H1 (cell line): Measurements from ENCODE around the gene NECTIN2. TPM values are rescaled to one million over a fixed set of nuclear protein-coding genes. Genes with fewer than 3 reads are reported as not detected.

Experiments used
- EP300 ChIP-seq, 2 experiments: IDR thresholded peaks; 1 replicate in 1 of 2; 2 replicates in 1 of 2; pipeline ENCODE4 v1.6.1; 2011 to 2012; ENCODE audit warnings: low read depth in 2 of 2, low read length in 2 of 2, mild to moderate bottlenecking in 2 of 2, borderline replicate concordance in 1 of 2, inconsistent platforms in 1 of 2, moderate library complexity in 1 of 2
- JUN ChIP-seq: IDR thresholded peaks from 2 replicates; pipeline ENCODE4 v1.6.1; 2011; ENCODE audit warnings: low read depth, mild to moderate bottlenecking, improper control_type of control experiment, low read length
- KDM4A ChIP-seq: IDR thresholded peaks from one replicate; pipeline ENCODE4 v1.7.1; 2012; ENCODE audit warnings: low read depth, mild to moderate bottlenecking, moderate library complexity, low read length, inconsistent platforms; ENCODE audit not compliant: severe bottlenecking
- RAD21 ChIP-seq, 2 experiments: IDR thresholded peaks in 1 of 2; conservative IDR thresholded peaks in 1 of 2; 2 replicates each; pipeline ENCODE4 v1.6.1; 2011; ENCODE audit warnings: low read depth in 2 of 2, low read length in 2 of 2, improper control_type of control experiment in 1 of 2, inconsistent platforms in 1 of 2, mild to moderate bottlenecking in 1 of 2, moderate library complexity in 1 of 2
- SP1 ChIP-seq: IDR thresholded peaks from 2 replicates; pipeline ENCODE4 v1.6.1; 2011; ENCODE audit warnings: low read depth, low read length
- polyA plus RNA-seq, 7 experiments: library from polyadenylated mRNA; depleted of rRNA in 3 of 7; stranded (reverse) in 5 of 7; unstranded in 2 of 7; fragments of >200 nt in 5 of 7; fragments of 200-250 nt in 2 of 7; gene quantifications; 1 replicate in 5 of 7; 2 replicates in 1 of 7; 4 replicates in 1 of 7; pipeline versions ENCODE4 v1.2.1 to v1.2.3, GENCODE V29; 2011 to 2013; ENCODE audit warnings: missing spikeins in 2 of 7, mixed read lengths in 2 of 7
- total RNA-seq: library from RNA; stranded (reverse); fragmentation: NEBNext Ultra II Directional; extraction: Animal tissue kit (Norgen Biotek cat#: 25700); gene quantifications from 2 replicates; pipeline ENCODE4 v1.2.1, GENCODE V29; 2021
- TF ChIP-seq, protein P1 (sequence below): fragments of 300-600 bp; sonication (generic); IDR thresholded peaks from 2 replicates; pipeline ENCODE4 v1.7.1; 2012; ENCODE audit warnings: low read length, moderate library complexity, mild to moderate bottlenecking, inconsistent platforms; ENCODE audit not compliant: insufficient replicate concordance

The NECTIN2 gene
- total and polyA plus RNA-seq, 2 of the 8 experiments (the other 6 are each of a cell fraction or from before 2014, with no cell fraction given): 184 to 237 TPM

DNA sequence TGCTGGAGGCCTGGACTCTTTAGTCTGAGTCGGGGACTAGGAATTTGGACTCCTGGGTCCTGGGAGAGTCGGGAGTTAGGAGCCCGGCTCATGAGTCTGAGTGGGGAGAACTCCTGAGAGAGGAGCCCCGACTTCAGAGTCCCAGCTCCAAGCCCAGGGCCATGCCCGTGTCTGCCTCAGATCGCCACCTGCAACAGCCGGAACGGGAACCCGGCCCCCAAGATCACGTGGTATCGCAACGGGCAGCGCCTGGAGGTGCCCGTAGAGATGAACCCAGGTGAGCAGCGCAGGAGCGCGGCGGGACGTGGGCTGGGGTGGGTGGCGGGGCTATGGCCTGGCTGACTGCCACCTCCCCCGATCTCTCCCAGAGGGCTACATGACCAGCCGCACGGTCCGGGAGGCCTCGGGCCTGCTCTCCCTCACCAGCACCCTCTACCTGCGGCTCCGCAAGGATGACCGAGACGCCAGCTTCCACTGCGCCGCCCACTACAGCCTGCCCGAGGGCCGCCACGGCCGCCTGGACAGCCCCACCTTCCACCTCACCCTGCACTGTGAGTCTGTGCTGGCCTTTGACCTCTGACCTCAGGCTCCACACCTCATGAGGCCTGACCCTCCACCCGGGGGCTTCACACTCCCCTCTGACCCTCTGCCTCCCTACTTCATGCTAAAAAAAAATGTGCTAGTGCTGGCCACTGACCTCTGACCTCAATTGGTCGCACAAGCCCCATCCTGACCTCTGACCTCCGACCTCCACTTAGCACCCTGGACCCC lies 32.8 kb upstream of the NECTIN2 start (continued):
- TF ChIP-seq, protein P1, sequence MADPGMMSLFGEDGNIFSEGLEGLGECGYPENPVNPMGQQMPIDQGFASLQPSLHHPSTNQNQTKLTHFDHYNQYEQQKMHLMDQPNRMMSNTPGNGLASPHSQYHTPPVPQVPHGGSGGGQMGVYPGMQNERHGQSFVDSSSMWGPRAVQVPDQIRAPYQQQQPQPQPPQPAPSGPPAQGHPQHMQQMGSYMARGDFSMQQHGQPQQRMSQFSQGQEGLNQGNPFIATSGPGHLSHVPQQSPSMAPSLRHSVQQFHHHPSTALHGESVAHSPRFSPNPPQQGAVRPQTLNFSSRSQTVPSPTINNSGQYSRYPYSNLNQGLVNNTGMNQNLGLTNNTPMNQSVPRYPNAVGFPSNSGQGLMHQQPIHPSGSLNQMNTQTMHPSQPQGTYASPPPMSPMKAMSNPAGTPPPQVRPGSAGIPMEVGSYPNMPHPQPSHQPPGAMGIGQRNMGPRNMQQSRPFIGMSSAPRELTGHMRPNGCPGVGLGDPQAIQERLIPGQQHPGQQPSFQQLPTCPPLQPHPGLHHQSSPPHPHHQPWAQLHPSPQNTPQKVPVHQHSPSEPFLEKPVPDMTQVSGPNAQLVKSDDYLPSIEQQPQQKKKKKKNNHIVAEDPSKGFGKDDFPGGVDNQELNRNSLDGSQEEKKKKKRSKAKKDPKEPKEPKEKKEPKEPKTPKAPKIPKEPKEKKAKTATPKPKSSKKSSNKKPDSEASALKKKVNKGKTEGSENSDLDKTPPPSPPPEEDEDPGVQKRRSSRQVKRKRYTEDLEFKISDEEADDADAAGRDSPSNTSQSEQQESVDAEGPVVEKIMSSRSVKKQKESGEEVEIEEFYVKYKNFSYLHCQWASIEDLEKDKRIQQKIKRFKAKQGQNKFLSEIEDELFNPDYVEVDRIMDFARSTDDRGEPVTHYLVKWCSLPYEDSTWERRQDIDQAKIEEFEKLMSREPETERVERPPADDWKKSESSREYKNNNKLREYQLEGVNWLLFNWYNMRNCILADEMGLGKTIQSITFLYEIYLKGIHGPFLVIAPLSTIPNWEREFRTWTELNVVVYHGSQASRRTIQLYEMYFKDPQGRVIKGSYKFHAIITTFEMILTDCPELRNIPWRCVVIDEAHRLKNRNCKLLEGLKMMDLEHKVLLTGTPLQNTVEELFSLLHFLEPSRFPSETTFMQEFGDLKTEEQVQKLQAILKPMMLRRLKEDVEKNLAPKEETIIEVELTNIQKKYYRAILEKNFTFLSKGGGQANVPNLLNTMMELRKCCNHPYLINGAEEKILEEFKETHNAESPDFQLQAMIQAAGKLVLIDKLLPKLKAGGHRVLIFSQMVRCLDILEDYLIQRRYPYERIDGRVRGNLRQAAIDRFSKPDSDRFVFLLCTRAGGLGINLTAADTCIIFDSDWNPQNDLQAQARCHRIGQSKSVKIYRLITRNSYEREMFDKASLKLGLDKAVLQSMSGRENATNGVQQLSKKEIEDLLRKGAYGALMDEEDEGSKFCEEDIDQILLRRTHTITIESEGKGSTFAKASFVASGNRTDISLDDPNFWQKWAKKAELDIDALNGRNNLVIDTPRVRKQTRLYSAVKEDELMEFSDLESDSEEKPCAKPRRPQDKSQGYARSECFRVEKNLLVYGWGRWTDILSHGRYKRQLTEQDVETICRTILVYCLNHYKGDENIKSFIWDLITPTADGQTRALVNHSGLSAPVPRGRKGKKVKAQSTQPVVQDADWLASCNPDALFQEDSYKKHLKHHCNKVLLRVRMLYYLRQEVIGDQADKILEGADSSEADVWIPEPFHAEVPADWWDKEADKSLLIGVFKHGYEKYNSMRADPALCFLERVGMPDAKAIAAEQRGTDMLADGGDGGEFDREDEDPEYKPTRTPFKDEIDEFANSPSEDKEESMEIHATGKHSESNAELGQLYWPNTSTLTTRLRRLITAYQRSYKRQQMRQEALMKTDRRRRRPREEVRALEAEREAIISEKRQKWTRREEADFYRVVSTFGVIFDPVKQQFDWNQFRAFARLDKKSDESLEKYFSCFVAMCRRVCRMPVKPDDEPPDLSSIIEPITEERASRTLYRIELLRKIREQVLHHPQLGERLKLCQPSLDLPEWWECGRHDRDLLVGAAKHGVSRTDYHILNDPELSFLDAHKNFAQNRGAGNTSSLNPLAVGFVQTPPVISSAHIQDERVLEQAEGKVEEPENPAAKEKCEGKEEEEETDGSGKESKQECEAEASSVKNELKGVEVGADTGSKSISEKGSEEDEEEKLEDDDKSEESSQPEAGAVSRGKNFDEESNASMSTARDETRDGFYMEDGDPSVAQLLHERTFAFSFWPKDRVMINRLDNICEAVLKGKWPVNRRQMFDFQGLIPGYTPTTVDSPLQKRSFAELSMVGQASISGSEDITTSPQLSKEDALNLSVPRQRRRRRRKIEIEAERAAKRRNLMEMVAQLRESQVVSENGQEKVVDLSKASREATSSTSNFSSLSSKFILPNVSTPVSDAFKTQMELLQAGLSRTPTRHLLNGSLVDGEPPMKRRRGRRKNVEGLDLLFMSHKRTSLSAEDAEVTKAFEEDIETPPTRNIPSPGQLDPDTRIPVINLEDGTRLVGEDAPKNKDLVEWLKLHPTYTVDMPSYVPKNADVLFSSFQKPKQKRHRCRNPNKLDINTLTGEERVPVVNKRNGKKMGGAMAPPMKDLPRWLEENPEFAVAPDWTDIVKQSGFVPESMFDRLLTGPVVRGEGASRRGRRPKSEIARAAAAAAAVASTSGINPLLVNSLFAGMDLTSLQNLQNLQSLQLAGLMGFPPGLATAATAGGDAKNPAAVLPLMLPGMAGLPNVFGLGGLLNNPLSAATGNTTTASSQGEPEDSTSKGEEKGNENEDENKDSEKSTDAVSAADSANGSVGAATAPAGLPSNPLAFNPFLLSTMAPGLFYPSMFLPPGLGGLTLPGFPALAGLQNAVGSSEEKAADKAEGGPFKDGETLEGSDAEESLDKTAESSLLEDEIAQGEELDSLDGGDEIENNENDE: no peak
- no peak for TF ChIP-seq SP1
- no peak for TF ChIP-seq KDM4A
- TF ChIP-seq RAD21 (IDR thresholded peaks at IDR 0.05 in 1 of 2, conservative IDR thresholded peaks at IDR 0.05 in 1 of 2; ENCODE audit: low read depth in 2 of 2, low read length in 2 of 2): peak; percentile 8 to 16; a peak in 1 of 4 replicates
- no peak for TF ChIP-seq JUN
- no peak for TF ChIP-seq EP300 (IDR thresholded peaks at IDR 0.05; ENCODE audit: borderline replicate concordance in 1 of 2, low read depth in 2 of 2, low read length in 2 of 2)
